Mesenteric fat pad (tissue), 1 donor: ENCODE results near the gene PPP1R9A. TPM values are rescaled to one million over a fixed set of nuclear protein-coding genes. Genes with fewer than 3 reads are reported as not detected.

ENCODE experiments used
- DNase-seq: peaks from one replicate; pipeline ENCODE4 v3.0.0-alpha.2; 2020; ENCODE audit warnings: low spot score
- total RNA-seq: library from RNA; stranded (reverse); fragmentation: NEBNext Ultra II Directional; extraction: Animal tissue kit (Norgen Biotek cat#: 25700); gene quantifications from one replicate; pipeline ENCODE4 v1.2.1, GENCODE V29; 2021
- donor health status: DM: yes; HTN: yes; CAD: no.

PPP1R9A gene
- total RNA-seq, 1 donor from 2014 or later = 13.8 TPM

DNA sequence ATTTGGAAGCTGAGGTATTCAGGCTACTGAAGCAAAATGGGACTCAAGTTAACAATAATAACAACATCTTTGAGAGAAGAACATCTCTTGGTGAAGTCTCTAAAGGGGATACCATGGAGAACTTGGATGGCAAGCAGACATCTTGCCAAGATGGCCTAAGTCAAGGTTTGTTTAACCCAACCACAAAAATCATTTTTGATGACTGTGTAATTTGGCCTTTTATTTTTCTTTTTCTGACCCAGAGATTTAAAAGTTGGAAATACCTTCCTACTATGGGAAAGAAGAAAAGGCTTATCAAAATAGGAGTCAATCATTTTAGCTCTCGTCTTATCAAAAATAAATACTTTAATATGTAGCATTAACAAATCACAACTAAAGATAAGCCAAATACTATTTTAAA, 344.6 kb downstream of the PPP1R9A start:
- DNase-seq = no peak

DNA sequence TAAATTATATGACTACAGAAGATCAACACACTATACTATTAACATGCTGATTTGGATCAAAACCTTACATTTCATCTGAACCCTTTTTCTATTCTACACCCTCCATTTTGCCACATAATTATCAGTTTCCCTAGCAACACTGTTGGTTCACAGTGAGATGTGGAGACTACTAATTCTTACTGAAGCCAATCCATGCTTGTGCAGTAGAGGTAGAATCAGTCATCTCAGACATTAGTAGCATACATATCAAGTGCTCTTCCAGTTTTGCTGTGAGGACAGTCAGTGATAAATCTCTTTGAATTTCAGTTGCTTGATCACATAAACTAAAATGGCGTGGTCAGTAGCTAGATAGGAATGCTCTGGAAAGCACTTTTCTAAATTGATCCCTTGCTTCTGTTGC, 346.6 kb downstream of the PPP1R9A start:
- no peak for DNase-seq

- no peak for DNase-seq
Measured at GRCh38 chr7:95255691-95256090, 348.3 kb downstream of the PPP1R9A start.

- no peak for DNase-seq
Measured at GRCh38 chr7:95261895-95262415, 354.6 kb downstream of the PPP1R9A start.

GRCh38 chr7:95262875-95263274, 355.5 kb downstream of the PPP1R9A start:
- DNase-seq = no peak

DNA sequence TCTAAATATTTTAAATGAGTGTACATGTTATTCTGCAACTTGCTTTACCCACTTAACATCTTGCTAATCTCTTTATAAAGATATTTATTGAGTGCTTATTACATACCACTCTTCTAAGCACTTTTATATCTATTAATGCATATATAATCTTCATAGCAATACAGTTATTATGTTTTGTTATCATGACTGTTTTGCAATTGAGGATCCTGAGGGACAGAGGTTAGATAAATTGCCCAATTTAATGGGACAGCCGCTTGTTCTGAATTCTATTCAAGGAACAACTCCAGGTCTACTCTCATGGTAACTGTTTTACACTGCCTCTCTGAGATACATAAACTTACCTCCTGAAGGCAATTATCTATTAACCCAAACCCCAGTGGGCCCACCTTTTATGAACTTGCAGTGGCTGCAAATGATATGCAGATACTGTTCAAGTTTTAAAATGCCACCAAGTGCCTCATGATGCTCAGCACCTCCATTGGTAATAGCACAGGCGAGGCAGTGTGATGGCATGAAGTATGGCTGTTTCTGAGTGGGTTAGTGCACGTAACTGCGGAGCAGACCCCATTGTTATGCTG, 356.5 kb downstream of the PPP1R9A start:
- no peak for DNase-seq

DNA sequence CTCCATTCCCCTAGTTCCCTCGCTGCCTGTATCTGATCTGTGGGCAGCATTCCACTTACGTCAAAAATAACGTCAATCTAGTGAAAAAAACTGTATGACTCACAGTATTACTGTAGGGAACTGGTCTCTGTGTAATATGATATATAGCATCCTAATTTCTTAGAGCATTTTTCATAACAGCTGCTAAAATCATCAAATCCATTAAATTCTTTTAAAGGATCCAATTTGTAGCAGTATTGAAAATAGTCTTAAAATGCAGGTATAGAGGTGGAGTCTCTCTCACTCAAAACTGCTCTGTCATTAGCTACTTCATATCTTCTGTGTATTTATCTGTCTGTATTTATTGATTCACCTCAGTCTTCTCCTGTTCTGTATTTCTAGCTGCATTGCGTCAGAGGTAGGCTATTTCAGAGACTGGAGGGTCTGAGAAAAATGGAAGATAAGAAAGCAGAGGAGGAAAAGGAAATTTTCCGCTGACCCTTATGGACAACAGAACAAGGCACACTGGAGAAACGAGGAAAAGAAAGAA, 357.0 kb downstream of the PPP1R9A start:
- DNase-seq = no peak

GRCh38 chr7:95265634-95266033, 358.2 kb downstream of the PPP1R9A start:
- no peak for DNase-seq

- DNase-seq = no peak
Measured at GRCh38 chr7:95267754-95268153, 360.4 kb downstream of the PPP1R9A start.

- DNase-seq = no peak
Measured at GRCh38 chr7:95269640-95270039, 362.2 kb downstream of the PPP1R9A start.

- DNase-seq = no peak
Measured at GRCh38 chr7:95276114-95276513, 368.7 kb downstream of the PPP1R9A start.

GRCh38 chr7:95279417-95279816, 372.0 kb downstream of the PPP1R9A start:
- DNase-seq = no peak

DNA sequence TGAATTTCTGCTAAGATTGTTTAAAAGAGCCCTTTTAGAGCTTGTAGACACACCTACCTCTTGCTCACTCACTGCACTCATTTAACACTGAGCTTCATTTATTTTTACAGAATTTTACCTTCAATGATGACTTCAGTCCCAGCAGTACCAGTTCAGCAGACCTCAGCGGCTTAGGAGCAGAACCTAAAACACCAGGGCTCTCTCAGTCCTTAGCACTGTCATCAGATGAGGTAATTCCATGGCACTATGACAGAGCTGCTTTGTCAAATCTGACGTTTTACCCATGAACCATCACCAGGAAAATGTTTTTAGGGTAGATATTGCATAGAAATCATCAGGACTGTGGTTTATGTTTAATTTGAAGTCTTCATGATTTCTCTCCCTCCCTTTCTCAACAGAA, 378.7 kb downstream of the PPP1R9A start:
- no peak for DNase-seq

- no peak for DNase-seq
Measured at GRCh38 chr7:95290166-95290830, 382.9 kb downstream of the PPP1R9A start.

DNA sequence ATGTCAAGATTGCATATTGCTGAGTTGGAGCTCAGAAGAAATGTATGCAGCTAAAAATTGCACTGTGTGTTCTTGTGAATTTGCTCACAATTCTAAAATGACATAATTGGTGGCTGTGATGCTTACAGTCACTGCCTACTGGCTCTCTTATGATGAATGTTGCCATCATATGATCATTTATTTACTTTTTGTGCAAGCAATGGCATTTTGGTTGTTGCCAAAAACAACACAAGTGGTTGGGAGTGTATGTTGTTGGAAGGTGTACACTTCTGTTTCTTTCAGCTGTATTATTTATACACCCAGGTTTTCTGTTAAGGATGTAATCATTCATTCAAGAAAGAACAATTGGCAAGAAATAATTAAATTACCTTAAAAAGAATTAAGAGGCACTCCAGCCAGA, 388.0 kb downstream of the PPP1R9A start:
- DNase-seq = no peak

DNA sequence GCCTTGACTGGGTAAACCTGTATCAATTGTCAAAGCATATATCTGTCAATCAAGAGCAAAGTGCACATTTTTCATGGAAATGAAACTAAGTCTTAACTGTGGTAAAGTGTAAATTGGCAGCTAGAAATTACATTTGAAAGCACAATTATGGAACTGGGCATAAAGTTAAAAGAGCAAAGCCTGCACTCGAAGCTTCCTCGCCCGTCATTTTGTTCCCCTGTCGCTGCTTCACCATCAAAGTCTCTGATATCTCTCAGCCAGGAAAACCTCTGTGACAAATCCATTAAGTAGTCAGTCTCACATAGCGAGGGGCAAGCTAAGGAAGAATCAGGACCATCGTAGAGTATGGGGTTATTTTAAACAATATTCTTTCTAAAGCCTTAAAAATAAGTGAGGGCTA, 389.1 kb downstream of the PPP1R9A start:
- DNase-seq = no peak

- no peak for DNase-seq
Measured at GRCh38 chr7:95297041-95297440, 389.6 kb downstream of the PPP1R9A start.

DNA sequence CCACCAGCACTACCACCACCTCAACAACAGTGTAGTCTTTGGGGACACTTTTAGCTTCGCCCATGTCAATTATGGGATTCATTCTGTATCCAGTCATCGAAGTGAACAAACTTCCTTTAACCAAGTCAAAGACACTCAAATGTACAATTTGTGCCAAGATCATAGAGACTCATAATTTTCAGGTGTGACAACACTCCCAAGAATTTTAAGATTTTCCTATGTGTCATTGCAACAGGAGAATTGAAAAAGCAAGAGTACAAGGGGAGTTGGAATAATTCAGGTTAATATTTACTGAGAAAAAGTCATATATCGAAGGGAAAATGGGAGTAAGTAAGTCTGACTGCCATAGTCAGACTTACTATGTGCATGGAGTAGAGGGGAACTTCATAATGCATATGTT, 390.7 kb downstream of the PPP1R9A start:
- no peak for DNase-seq

DNA sequence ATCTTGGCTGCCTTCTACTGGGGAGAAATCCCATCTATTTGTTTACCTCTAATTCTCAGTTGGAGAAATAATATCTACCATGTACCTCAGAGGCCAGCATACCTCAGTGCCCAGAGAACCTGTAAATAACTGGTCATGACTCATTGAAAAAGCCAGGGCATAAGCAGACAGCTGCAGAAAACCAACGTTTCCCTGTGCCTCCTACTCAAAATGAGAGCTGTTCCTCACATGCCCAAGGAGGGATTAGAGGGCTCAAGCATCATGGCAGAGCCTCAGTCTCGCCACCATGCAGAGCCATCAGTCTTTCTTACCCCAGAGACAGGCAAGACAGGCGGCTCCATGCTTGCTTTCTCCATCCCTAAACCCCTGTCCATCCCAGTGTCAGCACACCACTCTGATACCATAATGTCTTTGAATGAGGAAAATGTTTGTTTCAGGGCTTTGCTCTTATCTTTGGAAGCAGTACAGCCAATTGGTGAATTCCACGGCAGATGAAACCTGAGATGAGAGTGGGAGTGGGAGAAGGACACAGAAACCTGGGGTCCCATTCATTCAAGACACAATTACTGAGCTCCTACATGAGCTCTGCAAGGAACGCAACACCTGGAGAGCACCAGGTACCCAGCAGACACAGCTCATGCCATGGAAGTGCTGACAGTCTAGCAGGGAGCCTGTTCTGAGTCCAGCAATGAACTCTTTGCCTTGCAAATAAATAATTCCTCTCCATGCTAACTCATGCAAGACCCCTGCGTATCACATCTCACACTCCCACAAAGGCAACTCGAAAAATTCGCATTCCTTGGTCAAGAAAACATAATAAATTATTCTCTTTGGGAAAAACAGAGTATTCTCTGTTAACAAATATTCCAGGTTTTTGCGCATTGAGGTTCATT, 395.9 kb downstream of the PPP1R9A start:
- no peak for DNase-seq

DNA sequence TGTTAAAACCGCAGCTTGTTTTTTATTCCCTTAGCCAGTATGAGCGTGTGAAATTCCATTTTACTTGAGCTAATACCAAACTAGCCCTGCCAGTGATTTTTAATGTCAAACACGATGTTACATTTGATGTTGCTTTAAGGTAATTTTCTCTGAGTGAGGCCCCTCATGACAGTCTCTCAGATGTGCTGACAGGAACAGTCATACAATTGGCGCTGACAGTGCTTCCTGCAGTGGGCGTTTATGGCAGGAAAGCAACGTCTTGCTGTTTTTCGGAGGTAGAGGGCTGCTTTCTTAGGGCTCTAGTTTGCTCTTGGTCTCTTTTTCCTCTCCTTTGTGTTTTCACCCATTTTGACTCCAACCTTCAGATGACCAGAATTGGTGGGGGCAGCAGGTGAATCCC, 397.6 kb downstream of the PPP1R9A start:
- no peak for DNase-seq

- no peak for DNase-seq
Measured at GRCh38 chr7:95309951-95310350, 402.6 kb downstream of the PPP1R9A start.

GRCh38 chr7:95311389-95311788, 404.0 kb downstream of the PPP1R9A start:
- no peak for DNase-seq
